ENCODE data around the gene RBBP8.

DNA sequence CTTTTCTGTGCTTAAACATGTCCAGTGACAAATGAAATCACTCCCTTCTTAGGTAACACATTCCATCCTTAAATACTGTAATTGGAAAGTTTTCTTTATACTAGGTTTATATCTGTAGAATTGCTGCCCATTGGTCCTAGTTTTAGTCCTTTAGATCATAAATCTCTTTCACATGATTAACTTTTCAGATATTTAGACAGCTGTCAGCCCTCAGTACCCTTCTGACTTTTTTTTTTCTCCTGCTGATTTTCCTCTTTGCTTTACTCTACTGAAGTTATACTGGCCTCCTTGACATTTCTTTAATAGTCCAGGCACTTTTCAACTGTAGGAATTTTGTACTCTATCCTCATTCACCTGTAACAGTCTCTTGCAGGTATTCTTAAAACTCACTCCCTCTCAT is 28.9 kb downstream of the RBBP8 start:
- TF ChIP-seq POLR2A (IDR thresholded peaks at IDR 0.05; ENCODE audit: low read depth, low read length) (no peak), POLR2AphosphoS5 (IDR thresholded peaks at IDR 0.05; ENCODE audit: low read depth, low read length) (no peak), TAF1 (IDR thresholded peaks at IDR 0.05; ENCODE audit: low read depth, low read length) (no peak), SPI1 (IDR thresholded peaks at IDR 0.05; ENCODE audit: low read depth, low read length) (no peak), PAX5 (IDR thresholded peaks at IDR 0.05; ENCODE audit: insufficient read depth, low read length, severe bottlenecking) (no peak)
